ENCODE results near the gene TTC21A. TPM values are rescaled to one million over a fixed set of nuclear protein-coding genes. Genes with fewer than 3 reads are reported as not detected.

The TTC21A gene
- total RNA-seq, 4 donors from 2014 or later, result 2.6 to 9.9 (median 2.9) TPM

- TF ChIP-seq CTCF (IDR thresholded peaks at IDR 0.05), result no peak
- DNase-seq (ENCODE audit: low spot score), result no peak
- ATAC-seq (ENCODE audit: low FRiP score), result peak; percentile 49
Measured at GRCh38 chr3:39141171-39141995, 33.9 kb downstream of the TTC21A start.

- no peak for ATAC-seq (ENCODE audit: low FRiP score)
- TF ChIP-seq CTCF (IDR thresholded peaks at IDR 0.05), result no peak
- no peak for DNase-seq (ENCODE audit: low spot score)
Measured at GRCh38 chr3:39142067-39142466, 34.6 kb downstream of the TTC21A start.

GRCh38 chr3:39143051-39143885, 35.8 kb downstream of the TTC21A start:
- DNase-seq (ENCODE audit: low spot score), result no peak
- no peak for ATAC-seq (ENCODE audit: low FRiP score)
- TF ChIP-seq CTCF (IDR thresholded peaks at IDR 0.05), result no peak

- DNase-seq (ENCODE audit: low spot score) (no peak), ATAC-seq (ENCODE audit: low FRiP score) (no peak)
- TF ChIP-seq CTCF (IDR thresholded peaks at IDR 0.05), result no peak
Measured at GRCh38 chr3:39144095-39144747, 36.7 kb downstream of the TTC21A start.

GRCh38 chr3:39144748-39145380, 37.4 kb downstream of the TTC21A start:
- no peak for ATAC-seq (ENCODE audit: low FRiP score)
- no peak for DNase-seq (ENCODE audit: low spot score)
- no peak for TF ChIP-seq CTCF (IDR thresholded peaks at IDR 0.05)

- ATAC-seq (ENCODE audit: low FRiP score) (no peak), DNase-seq (ENCODE audit: low spot score) (no peak)
- no peak for TF ChIP-seq CTCF (IDR thresholded peaks at IDR 0.05)
Measured at GRCh38 chr3:39146083-39146501, 38.6 kb downstream of the TTC21A start.
